HG03108 (cell line): ENCODE results near the gene AGBL2.
A peak's percentile ranks its signal among the peaks of the same experiment; 100 is the strongest.
"Not testable (repeated sequence)": the region's sequence is repeated elsewhere in the genome, so short reads cannot be mapped to it uniquely, and the experiment has no call there.

Experiments used
- ATAC-seq: cut with Tn5 transposase; IDR thresholded peaks from one replicate; pipeline ENCODE4 v1.9.1; 2021; ENCODE audit warnings: moderate library complexity; ENCODE audit not compliant: unreplicated experiment

The AGBL2 gene

GRCh38 chr11:47636331-47636730 is 78.8 kb downstream of the AGBL2 start:
- not testable (repeated sequence) for ATAC-seq

- ATAC-seq = no peak
Observed at GRCh38 chr11:47631473-47631872, 83.7 kb downstream of the AGBL2 start.

- no peak for ATAC-seq
Observed at GRCh38 chr11:47628026-47628425, 87.1 kb downstream of the AGBL2 start.

DNA sequence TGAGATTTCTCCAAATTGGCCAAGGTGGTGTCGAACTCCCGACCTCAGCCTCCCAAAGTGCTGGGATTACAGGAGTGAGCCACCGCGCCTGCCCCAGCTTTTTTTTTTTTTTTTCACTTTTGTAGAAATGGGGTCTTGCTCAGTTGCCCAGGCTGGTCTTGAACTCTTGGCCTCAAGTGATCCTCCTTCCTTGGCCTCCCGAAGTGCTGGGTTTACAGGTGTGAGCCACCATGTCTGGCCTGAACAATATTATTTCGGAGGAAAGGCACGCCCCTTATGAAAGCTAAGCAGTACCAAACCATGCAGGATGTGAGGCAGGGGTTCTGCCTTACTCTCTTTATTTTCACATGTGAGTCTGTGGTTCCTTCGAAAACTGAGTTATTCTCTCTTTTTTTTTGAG is 88.9 kb downstream of the AGBL2 start:
- ATAC-seq = no peak

- no peak for ATAC-seq
Observed at GRCh38 chr11:47620836-47621378, 94.3 kb downstream of the AGBL2 start.

DNA sequence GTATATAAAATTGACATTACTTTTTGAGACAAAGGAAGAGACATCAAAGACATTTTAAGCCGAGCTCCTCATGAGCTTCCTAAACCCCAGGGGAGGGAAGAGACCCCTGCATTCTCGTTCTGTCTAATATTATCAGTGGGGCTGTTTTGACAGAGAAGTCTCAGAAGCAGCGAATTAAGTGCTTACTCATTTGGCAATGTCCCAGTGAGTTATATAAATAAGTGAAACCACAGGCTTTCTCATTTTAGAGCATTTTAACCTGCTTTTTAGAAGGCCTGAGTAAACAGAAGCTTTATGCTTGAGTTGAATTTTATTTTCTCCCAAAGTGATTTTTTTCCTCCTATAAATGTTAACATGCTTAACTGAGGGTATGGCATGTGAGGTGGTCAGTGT is 97.8 kb downstream of the AGBL2 start:
- ATAC-seq = no peak

GRCh38 chr11:47616726-47617416 is 98.3 kb downstream of the AGBL2 start:
- ATAC-seq = no peak

DNA sequence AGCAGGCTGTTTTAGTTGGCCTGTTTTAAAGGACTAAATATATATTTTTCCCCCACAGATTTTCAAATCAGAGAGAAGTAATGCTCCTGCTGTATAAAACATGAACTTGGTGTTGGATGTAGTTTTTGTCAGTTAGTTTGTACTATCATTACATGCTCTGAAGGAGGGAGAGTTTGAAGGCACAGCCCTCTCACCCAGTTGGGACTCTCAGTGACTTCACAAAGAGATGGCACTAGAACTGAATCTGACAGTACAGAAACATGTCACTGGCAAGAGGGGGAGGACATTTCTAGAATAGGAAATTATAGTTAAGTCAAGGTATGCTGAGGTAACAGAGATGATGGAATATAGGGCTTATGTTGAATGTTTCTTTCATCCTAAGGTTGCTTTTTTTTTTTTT is 99.9 kb downstream of the AGBL2 start:
- no peak for ATAC-seq

DNA sequence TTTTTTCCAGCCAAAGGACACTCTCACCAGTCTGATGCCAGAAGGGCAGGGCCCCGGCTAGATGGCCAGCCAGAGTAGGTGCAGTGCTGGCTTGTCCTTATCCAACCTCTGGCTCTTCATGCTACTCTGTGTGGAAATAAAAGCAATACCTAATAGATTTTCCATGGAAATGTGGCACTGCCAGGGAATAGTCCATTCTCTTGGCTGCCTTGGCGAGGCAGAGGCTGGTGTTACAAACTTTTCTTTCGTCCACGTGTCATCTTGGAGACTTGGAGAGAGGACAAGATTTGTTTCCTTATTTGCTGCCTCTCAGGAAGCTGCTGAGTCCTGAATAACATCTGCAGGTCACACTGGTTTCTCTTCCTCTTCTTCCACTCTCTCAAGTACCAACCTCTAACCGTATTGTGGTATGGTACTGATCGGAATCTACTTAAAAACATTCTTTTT is 103.8 kb downstream of the AGBL2 start:
- peak; percentile 81 for ATAC-seq

- ATAC-seq = no peak
Observed at GRCh38 chr11:47609675-47610074, 105.5 kb downstream of the AGBL2 start.
